Adrenal gland (tissue), 12 donors: ENCODE data around the gene GGA2. TPM values are rescaled to one million over a fixed set of nuclear protein-coding genes. Genes with fewer than 3 reads are reported as not detected.

Experiments
- DNase-seq, 7 donors: peaks; one replicate each; pipeline ENCODE4 v3.0.0-alpha.2; 2019 to 2020
- H3K27ac ChIP-seq, 5 donors: fragments of 200-600 bp; sonication (generic) in 4 of 5; 1 replicate in 3 of 5; 2 replicates in 2 of 5; pipeline versions ENCODE4 v1.5.1 to v1.8.0; 2016 to 2020; ENCODE audit warnings: mild to moderate bottlenecking in 1 of 5
- H3K27me3 ChIP-seq: fragments of 200-600 bp; 2 replicates; pipeline ENCODE4 v1.8.0; 2021
- H3K36me3 ChIP-seq, 2 donors: fragments of 200-600 bp; replicated peaks in 1 of 2; 1 replicate in 1 of 2; 2 replicates in 1 of 2; pipeline versions ENCODE4 v1.5.1 to v1.8.0; 2018 to 2022
- H3K4me1 ChIP-seq, 2 donors: fragments of 200-600 bp; replicated peaks in 1 of 2; 1 replicate in 1 of 2; 2 replicates in 1 of 2; pipeline versions ENCODE4 v1.5.1 to v1.8.0; 2018 to 2021
- H3K4me3 ChIP-seq, 4 donors: fragments of 200-600 bp; sonication (generic) in 3 of 4; one replicate each; pipeline ENCODE4 v1.5.1; 2016 to 2018
- H3K9me3 ChIP-seq, 3 donors: fragments of 200-600 bp; sonication (generic) in 1 of 3; replicated peaks in 1 of 3; 1 replicate in 2 of 3; 2 replicates in 1 of 3; pipeline versions ENCODE4 v1.5.1 to v1.8.0; 2016 to 2021
- POLR2A ChIP-seq, 2 donors: fragments of 450-650 bp; IDR thresholded peaks; one replicate each; pipeline ENCODE4 v1.6.1; 2017; ENCODE audit warnings: antibody characterized with exemption in 2 of 2, mild to moderate bottlenecking in 2 of 2, moderate library complexity in 1 of 2
- WGBS, 4 donors: extraction: QIAGEN DNeasy Blood & Tissue Kit in 2 of 4; methylation state at CpG; one replicate each; pipeline versions ENCODE4 v1.1.5 to v1.1.7; 2013 to 2017; 5-methylcytosine and 5-hydroxymethylcytosine counted together
- intact Hi-C, 2 donors: fragments of 100-400 bp; cut with DNase I; formaldehyde crosslinking; loops; one replicate each; pipeline versions ENCODE4 v1.14.1 to v1.15.0; 2022 to 2023
- polyA plus RNA-seq, 3 donors: library from polyadenylated mRNA; stranded (reverse); fragments of 200-250 nt in 2 of 3; fragments of 350-450 nt in 1 of 3; fragmentation: Illumina TruSeq in 1 of 3; extraction: RNeasy Lipid Tissue Mini Kit (QIAGEN cat#74804) in 1 of 3; gene quantifications; one replicate each; pipeline ENCODE4 v1.2.3, GENCODE V29; 2013 to 2014
- total RNA-seq, 9 donors: library from RNA; depleted of rRNA in 4 of 9; stranded (reverse); fragments of >200 nt in 4 of 9; fragments of 120-200 nt in 1 of 9; fragmentation: NEBNext Ultra II Directional in 1 of 9; extraction: Animal tissue kit (Norgen Biotek cat#: 25700) in 1 of 9; gene quantifications; one replicate each; pipeline versions ENCODE4 v1.1.0 to v1.2.4, GENCODE V29; 2013 to 2023
- TF ChIP-seq, protein P1 (sequence below), 6 experiments: fragments of 450-650 bp in 4 of 6; fragments of 200-600 bp in 2 of 6; sonication (generic) in 1 of 6; IDR thresholded peaks; 1 replicate in 5 of 6; 2 replicates in 1 of 6; pipeline versions ENCODE4 v1.5.1 to v1.8.0; 2016 to 2021; ENCODE audit warnings: antibody characterized with exemption in 6 of 6, mild to moderate bottlenecking in 2 of 6, moderate library complexity in 1 of 6
- donor health status: healthy with polysubstance abuse.
- donor health status: Bipolar disorder and iron deficiency.
- donor health status: DM: yes; HTN: yes; CAD: no.
- donor health status: DM: no; HTN: no; CAD: no.
- donor health status: DM: no; HTN: no; CAD: no.
- donor health status: DM: yes; HTN: yes; CAD: no.

Gene GGA2
- total and polyA plus RNA-seq, 12 donors = 37.7 to 143 (median 116) TPM

DNA sequence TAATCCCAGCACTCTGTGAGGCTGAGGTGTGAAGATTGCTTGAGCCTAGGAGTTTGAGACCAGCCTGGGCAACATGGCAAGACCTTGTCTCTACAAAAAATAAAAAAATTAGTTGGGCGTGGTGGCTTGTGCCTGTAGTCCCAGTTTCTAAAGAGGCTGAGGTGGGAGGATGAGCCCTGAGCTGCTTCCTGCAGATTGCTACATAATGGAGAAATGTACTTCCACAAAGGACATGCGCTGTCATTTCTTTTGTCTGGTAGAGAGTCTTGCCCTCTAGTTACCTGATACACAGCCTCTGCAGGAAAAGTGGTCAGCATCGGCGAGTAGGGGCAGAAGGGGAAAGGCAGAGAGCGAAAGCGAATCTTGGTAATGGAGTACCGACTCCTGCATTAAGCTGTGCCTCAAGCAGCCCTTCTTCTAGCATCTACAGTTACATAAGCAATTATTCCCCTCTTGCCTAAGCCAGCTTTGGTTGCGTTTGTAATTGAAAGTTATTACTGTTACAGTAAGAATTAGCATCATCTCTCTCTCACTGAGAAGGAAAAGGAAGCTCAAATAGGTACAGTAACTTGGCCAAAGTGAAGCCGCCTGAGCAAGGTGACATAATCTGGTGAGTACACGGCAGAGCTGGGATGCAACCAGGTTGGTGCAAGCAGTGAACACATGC is 18.5 kb upstream of the GGA2 start:
- intact Hi-C loops = no loop called here

DNA sequence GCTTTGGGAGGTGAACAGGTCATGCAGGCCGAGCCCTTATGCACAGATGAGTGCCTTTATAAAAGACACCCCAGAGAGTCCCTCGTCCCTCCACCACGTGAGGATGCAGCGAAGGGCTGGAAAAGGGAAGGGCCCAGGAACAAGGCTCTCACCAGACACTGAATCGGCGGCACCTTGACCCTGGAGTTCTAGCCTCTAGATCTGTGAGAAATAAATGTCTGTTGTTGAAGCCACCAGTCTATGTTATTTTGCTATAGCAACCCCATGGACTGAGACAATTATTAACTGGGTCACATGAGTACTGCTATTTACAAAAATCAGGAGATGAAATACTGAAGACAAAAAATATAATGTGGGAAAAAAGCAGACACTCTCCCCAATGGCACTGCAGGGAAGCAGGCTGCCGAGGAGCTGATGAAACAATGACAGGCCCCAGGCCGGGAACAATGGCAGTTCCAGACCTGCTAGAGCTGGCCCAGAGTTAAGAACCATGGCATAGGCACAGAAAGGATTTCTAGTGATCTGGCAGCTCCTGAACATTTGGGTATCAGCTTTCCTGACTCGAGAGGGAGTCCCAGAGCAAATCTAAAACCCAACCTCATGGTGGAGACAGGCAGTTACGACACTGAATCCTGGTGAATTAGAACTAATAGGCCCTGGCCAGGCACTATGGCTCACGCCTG is 17.8 kb upstream of the GGA2 start:
- no peaks in the 10 kb centered on the region for H3K4me1 ChIP-seq
- intact Hi-C loops = no loop called here
- DNase-seq = no peak
- WGBS, 4 donors = 87 to 93% (median 89%) methylated on average over 9 to 11 of the region's 11 CpGs
- H3K4me3 ChIP-seq = no peak overlapping the region
- TF ChIP-seq, protein P1, sequence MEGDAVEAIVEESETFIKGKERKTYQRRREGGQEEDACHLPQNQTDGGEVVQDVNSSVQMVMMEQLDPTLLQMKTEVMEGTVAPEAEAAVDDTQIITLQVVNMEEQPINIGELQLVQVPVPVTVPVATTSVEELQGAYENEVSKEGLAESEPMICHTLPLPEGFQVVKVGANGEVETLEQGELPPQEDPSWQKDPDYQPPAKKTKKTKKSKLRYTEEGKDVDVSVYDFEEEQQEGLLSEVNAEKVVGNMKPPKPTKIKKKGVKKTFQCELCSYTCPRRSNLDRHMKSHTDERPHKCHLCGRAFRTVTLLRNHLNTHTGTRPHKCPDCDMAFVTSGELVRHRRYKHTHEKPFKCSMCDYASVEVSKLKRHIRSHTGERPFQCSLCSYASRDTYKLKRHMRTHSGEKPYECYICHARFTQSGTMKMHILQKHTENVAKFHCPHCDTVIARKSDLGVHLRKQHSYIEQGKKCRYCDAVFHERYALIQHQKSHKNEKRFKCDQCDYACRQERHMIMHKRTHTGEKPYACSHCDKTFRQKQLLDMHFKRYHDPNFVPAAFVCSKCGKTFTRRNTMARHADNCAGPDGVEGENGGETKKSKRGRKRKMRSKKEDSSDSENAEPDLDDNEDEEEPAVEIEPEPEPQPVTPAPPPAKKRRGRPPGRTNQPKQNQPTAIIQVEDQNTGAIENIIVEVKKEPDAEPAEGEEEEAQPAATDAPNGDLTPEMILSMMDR (IDR thresholded peaks at IDR 0.05) = no peak
- TF ChIP-seq POLR2A (IDR thresholded peaks at IDR 0.05) = no peak
- no peaks in the 10 kb centered on the region for H3K9me3 ChIP-seq
- H3K36me3 ChIP-seq = peaks cover 0 to 58% of the 10 kb centered on the region in 2 donors
- no peak overlapping the region for H3K27ac ChIP-seq
- no peaks in the 10 kb centered on the region for H3K27me3 ChIP-seq

More for the DNA sequence above, 18.5 kb upstream of the GGA2 start:
- DNase-seq = no peak
- WGBS, 4 donors = 86 to 98% (median 90%) methylated on average over 10 of the region's 10 CpGs
- TF ChIP-seq POLR2A (IDR thresholded peaks at IDR 0.05) = no peak
- TF ChIP-seq, protein P1 (IDR thresholded peaks at IDR 0.05) = no peak
- H3K4me1 ChIP-seq = no peaks in the 10 kb centered on the region
- H3K27ac ChIP-seq = no peak overlapping the region
- H3K4me3 ChIP-seq = no peak overlapping the region
- no peaks in the 10 kb centered on the region for H3K9me3 ChIP-seq
- no peaks in the 10 kb centered on the region for H3K27me3 ChIP-seq
- peaks cover 0 to 58% of the 10 kb centered on the region in 2 donors for H3K36me3 ChIP-seq

DNA sequence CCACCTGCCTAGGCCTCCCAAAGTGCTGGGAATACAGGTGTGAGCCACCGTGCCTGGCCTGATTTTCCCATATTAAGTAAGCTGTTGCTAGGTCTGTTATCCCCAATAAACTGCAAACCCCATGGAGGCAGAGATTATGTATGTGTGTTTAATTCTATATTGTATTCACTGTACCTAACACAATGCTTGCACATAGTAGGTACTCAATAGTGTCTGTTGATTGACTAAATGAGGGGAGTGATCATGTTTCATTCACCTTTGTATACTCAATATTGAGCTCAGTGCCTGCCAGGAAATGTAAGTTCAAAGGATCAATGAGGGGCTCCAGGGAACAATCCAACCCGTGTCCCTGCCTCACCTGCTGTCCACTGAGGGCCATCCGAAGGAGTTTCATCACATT is 14.6 kb upstream of the GGA2 start:
- no peak for DNase-seq
- Histone ChIP-seq H3K27me3 (no peaks in the 10 kb centered on the region), H3K4me1 (no peaks in the 10 kb centered on the region), H3K4me3 (no peak overlapping the region), H3K27ac (no peak overlapping the region), H3K36me3 (peaks cover 0 to 53% of the 10 kb centered on the region in 2 donors), H3K9me3 (no peaks in the 10 kb centered on the region)
- WGBS, 4 donors = 89 to 96% (median 91%) methylated on average over 3 of the region's 3 CpGs
- intact Hi-C loops = no loop called here
- TF ChIP-seq POLR2A (IDR thresholded peaks at IDR 0.05) = no peak

DNA sequence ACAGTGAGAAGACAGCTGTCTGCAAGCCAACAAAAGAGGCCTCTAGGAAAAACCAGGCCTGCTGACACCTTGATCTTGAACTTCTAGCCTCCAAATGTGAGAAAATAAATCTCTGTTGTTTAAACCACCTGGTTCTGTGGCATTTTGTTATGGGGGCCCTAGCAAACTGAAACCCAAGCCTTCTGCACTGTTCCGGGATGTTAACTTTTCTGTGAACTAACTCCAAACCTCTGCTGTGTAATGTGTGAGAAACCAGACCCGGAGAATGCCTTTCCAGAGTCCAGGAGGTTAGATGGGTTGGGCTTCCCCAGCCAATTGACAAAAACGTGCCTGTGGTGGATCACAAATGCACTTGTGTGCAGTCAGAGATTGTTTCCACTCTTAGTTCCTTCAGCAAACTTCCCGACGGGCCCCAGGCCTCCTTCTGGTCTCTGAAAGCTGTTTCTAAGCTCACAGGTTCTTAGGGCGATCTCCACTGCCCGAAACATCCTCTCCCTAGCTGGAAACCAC is 13.6 kb upstream of the GGA2 start:
- Histone ChIP-seq H3K36me3 (peaks cover 0 to 44% of the 10 kb centered on the region in 2 donors), H3K4me3 (no peak overlapping the region), H3K9me3 (no peaks in the 10 kb centered on the region), H3K27ac (no peak overlapping the region), H3K27me3 (no peaks in the 10 kb centered on the region), H3K4me1 (no peaks in the 10 kb centered on the region)
- no peak for TF ChIP-seq POLR2A (IDR thresholded peaks at IDR 0.05)
- TF ChIP-seq, protein P1 (IDR thresholded peaks at IDR 0.05) = no peak
- no peak for DNase-seq
- 71 to 81% (median 74%) methylated on average over 7 of the region's 7 CpGs for WGBS, 4 donors
- intact Hi-C loops = no loop called here
